GM19463 (cell line): ENCODE measurements around the gene MTMR2.
A peak's percentile ranks its signal among the peaks of the same experiment; 100 is the strongest.

Experiments
- ATAC-seq: cut with Tn5 transposase; IDR thresholded peaks from one replicate; pipeline ENCODE4 v1.9.1; 2021; ENCODE audit warnings: mild to moderate bottlenecking, moderate library complexity; ENCODE audit not compliant: unreplicated experiment

The MTMR2 gene

GRCh38 chr11:95918720-95919119 is 5.2 kb downstream of the MTMR2 start:
- ATAC-seq, result no peak

- ATAC-seq, result no peak
These were observed 5.9 kb downstream of the MTMR2 start for GRCh38 chr11:95918056-95918455.

- ATAC-seq, result no peak
These were observed 6.5 kb downstream of the MTMR2 start for GRCh38 chr11:95917193-95918036.

GRCh38 chr11:95916049-95916448 is 7.9 kb downstream of the MTMR2 start:
- ATAC-seq, result no peak

GRCh38 chr11:95915051-95915450 is 8.9 kb downstream of the MTMR2 start:
- ATAC-seq, result no peak

- ATAC-seq, result no peak
These were observed 9.9 kb downstream of the MTMR2 start for GRCh38 chr11:95913830-95914615.

GRCh38 chr11:95912902-95913560 is 10.9 kb downstream of the MTMR2 start:
- ATAC-seq, result no peak

- no peak for ATAC-seq
These were observed 12.5 kb downstream of the MTMR2 start for GRCh38 chr11:95911369-95911759.

GRCh38 chr11:95910638-95911368 is 13.1 kb downstream of the MTMR2 start:
- no peak for ATAC-seq

- no peak for ATAC-seq
These were observed 15.1 kb downstream of the MTMR2 start for GRCh38 chr11:95908826-95909225.

GRCh38 chr11:95907476-95907875 is 16.4 kb downstream of the MTMR2 start:
- ATAC-seq, result no peak

GRCh38 chr11:95904009-95904650 is 19.8 kb downstream of the MTMR2 start:
- ATAC-seq, result no peak

- ATAC-seq, result no peak
These were observed 25.1 kb downstream of the MTMR2 start for GRCh38 chr11:95898782-95899181.

GRCh38 chr11:95897731-95898130 is 26.2 kb downstream of the MTMR2 start:
- ATAC-seq, result no peak

GRCh38 chr11:95895815-95896214 is 28.1 kb downstream of the MTMR2 start:
- ATAC-seq, result no peak

GRCh38 chr11:95892892-95893570 is 30.9 kb downstream of the MTMR2 start:
- peak; percentile 38 for ATAC-seq

GRCh38 chr11:95892492-95892891 is 31.4 kb downstream of the MTMR2 start:
- no peak for ATAC-seq

GRCh38 chr11:95891423-95892170 is 32.3 kb downstream of the MTMR2 start:
- peak; percentile 68 for ATAC-seq

GRCh38 chr11:95888852-95889251 is 35.1 kb downstream of the MTMR2 start:
- no peak for ATAC-seq
